Neural cell (in vitro differentiated cells): ENCODE measurements around the gene OAS1. TPM values are rescaled to one million over a fixed set of nuclear protein-coding genes. Genes with fewer than 3 reads are reported as not detected.

Source experiments
- H2AFZ ChIP-seq: fragments of 200-600, 300-800 bp; sonication (generic), shearing (Covaris generic); 2 replicates; pipeline ENCODE4 v1.6.0; 2014; ENCODE audit warnings: low read depth, mild to moderate bottlenecking, antibody characterized with exemption, low read length, moderate library complexity
- H3F3A ChIP-seq: fragments of 200-600 bp; shearing (Covaris generic); 2 replicates; pipeline ENCODE4 v1.6.1; 2016; ENCODE audit warnings: mild to moderate bottlenecking, moderate library complexity, mixed read lengths, antibody characterized with exemption, low read length; ENCODE audit not compliant: insufficient read depth, poor library complexity, severe bottlenecking
- H3K27ac ChIP-seq: fragments of 200-600, 300-800 bp; sonication (generic), shearing (Covaris generic); 2 replicates; pipeline ENCODE4 v1.5.1; 2014; ENCODE audit warnings: mild to moderate bottlenecking, low read length, moderate library complexity
- H3K27me3 ChIP-seq: fragments of 300-800, 200-600 bp; sonication (generic), shearing (Covaris generic); 2 replicates; pipeline ENCODE4 v1.6.0; 2014; ENCODE audit warnings: mild to moderate bottlenecking, low read depth, low read length, moderate library complexity; ENCODE audit not compliant: insufficient read depth
- H3K36me3 ChIP-seq: fragments of 300-800, 200-600 bp; sonication (generic), shearing (Covaris generic); 2 replicates; pipeline ENCODE4 v1.5.1; 2014; ENCODE audit warnings: mild to moderate bottlenecking, antibody characterized with exemption, low read length, moderate library complexity; ENCODE audit not compliant: insufficient read depth
- H3K4me2 ChIP-seq: fragments of 300-800, 200-600 bp; sonication (generic), shearing (Covaris generic); 2 replicates; pipeline ENCODE4 v1.6.0; 2014; ENCODE audit warnings: mild to moderate bottlenecking, low read length
- H3K4me3 ChIP-seq: fragments of 300-800, 200-600 bp; sonication (generic), shearing (Covaris generic); 2 replicates; pipeline ENCODE4 v1.5.1; 2014; ENCODE audit warnings: mild to moderate bottlenecking, low read length, moderate library complexity
- H3K79me2 ChIP-seq: fragments of 200-600 bp; shearing (Covaris generic); replicated peaks from 2 replicates; pipeline ENCODE4 v1.6.0; 2014; ENCODE audit warnings: mild to moderate bottlenecking, low read length, moderate library complexity; ENCODE audit not compliant: insufficient read depth
- H3K9ac ChIP-seq: fragments of 300-800, 200-600 bp; sonication (generic), shearing (Covaris generic); 2 replicates; pipeline ENCODE4 v1.6.1; 2016; ENCODE audit warnings: mild to moderate bottlenecking, low read length, mixed read lengths
- H3K9me2 ChIP-seq: fragments of 200-600 bp; shearing (Covaris generic); 2 replicates; pipeline ENCODE4 v1.6.1; 2016; ENCODE audit warnings: mild to moderate bottlenecking, low read length, mixed read lengths; ENCODE audit not compliant: insufficient read depth
- H3K9me3 ChIP-seq: fragments of 200-600, 300-800 bp; sonication (generic), shearing (Covaris generic); 2 replicates; pipeline ENCODE4 v1.6.1; 2016; ENCODE audit warnings: mild to moderate bottlenecking, mixed run types, low read length, moderate library complexity, mixed read lengths
- H4K20me1 ChIP-seq: fragments of 200-600 bp; shearing (Covaris generic); 2 replicates; pipeline ENCODE4 v1.6.1; 2016; ENCODE audit warnings: mild to moderate bottlenecking, mixed run types; ENCODE audit not compliant: insufficient read depth
- EP300 ChIP-seq: fragments of 450-650 bp; conservative IDR thresholded peaks from 2 replicates; pipeline ENCODE4 v1.6.1; 2014; ENCODE audit warnings: antibody characterized with exemption, mild to moderate bottlenecking, moderate library complexity; ENCODE audit not compliant: poor library complexity, severe bottlenecking
- EZH2 ChIP-seq: fragments of 200-600, 300-800 bp; shearing (Covaris generic), sonication (generic); IDR thresholded peaks from 2 replicates; pipeline ENCODE4 v1.6.1; 2014; ENCODE audit warnings: antibody characterized with exemption, low read length, borderline replicate concordance, mild to moderate bottlenecking; ENCODE audit not compliant: insufficient read depth, poor library complexity, severe bottlenecking
- MXI1 ChIP-seq: fragments of 450-650 bp; conservative IDR thresholded peaks from 2 replicates; pipeline ENCODE4 v1.6.1; 2014; ENCODE audit warnings: antibody characterized with exemption, mild to moderate bottlenecking; ENCODE audit not compliant: poor library complexity, severe bottlenecking
- POLR2AphosphoS5 ChIP-seq: IDR thresholded peaks from 2 replicates; pipeline ENCODE4 v1.6.1; 2012
- RAD21 ChIP-seq: fragments of 450-650 bp; conservative IDR thresholded peaks from 2 replicates; pipeline ENCODE4 v1.6.1; 2014; ENCODE audit warnings: antibody characterized with exemption, mild to moderate bottlenecking, moderate library complexity
- SMC3 ChIP-seq: fragments of 450-650 bp; conservative IDR thresholded peaks from 2 replicates; pipeline ENCODE4 v1.6.1; 2014; ENCODE audit warnings: antibody characterized with exemption, mild to moderate bottlenecking, moderate library complexity; ENCODE audit not compliant: poor library complexity
- TAF1 ChIP-seq: IDR thresholded peaks from 2 replicates; pipeline ENCODE4 v1.6.1; 2012; ENCODE audit warnings: low read depth
- polyA plus RNA-seq: library from polyadenylated mRNA; depleted of rRNA; stranded (reverse); fragments of >200 nt; gene quantifications from 2 replicates; pipeline ENCODE4 v1.2.3, GENCODE V29; 2014
- TF ChIP-seq, protein P1 (sequence below): fragments of 450-650 bp; IDR thresholded peaks from 2 replicates; pipeline ENCODE4 v1.5.1; 2014; ENCODE audit warnings: antibody characterized with exemption, mild to moderate bottlenecking, moderate library complexity; ENCODE audit not compliant: poor library complexity, severe bottlenecking
- TF ChIP-seq, protein P2 (sequence below): IDR thresholded peaks from 2 replicates; pipeline ENCODE4 v1.6.1; 2012; ENCODE audit warnings: borderline replicate concordance

The OAS1 gene
- polyA plus RNA-seq, 1 donor from 2014 or later: not detected

DNA sequence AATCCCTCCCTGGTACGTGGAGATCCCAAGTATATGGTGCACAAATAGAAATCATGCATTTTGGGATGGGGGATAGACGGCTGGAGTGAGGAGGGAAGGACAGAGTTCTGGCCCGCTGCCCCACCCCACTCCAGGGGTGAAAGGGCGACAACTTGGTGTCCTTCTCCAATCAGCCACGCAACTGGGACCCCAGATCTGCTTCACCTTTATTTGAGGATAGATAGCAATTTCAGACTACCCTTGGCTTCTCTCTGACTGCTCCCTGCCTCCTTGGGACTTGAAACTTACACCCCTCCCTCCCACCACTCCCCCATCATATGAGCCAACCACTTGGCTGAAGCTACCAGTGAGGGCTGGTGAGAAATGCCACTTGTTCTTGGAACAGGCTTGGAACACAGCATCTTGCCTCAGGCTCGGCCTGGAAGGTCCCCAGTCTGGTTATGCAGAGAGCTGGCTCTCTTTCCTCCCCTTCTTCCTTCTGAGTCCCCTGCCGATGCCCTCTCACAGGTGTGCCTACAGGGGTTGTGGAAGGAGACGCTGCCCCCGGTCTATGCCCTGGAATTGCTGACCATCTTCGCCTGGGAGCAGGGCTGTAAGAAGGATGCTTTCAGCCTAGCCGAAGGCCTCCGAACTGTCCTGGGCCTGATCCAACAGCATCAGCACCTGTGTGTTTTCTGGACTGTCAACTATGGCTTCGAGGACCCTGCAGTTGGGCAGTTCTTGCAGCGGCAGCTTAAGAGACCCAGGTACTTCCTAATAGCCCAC, 39.7 kb downstream of the OAS1 start:
- H3K4me3 ChIP-seq: no peak overlapping the region
- no peaks in the 10 kb centered on the region for H3K27me3 ChIP-seq
- no peaks in the 10 kb centered on the region for H3K9me2 ChIP-seq

DNA sequence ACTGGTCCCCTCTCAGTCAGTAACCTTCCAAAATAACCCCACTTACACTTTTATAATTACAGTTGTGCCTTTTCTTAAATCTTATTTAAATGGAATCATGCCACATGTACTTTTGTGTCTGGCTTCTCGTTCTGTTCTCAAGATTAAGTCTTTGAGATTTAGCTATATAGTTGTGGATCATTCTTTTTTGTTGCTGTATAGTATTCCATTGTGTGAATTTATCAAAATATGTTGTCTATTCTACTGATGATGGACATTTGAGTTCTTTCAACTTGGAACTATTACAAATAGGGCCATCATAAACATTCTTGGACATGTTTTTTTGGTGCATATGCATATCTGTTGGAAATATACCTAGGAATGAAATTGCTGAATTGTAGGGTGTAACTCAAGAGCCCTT, 40.6 kb downstream of the OAS1 start:
- H3K9me2 ChIP-seq: no peaks in the 10 kb centered on the region
- no peak overlapping the region for H2AFZ ChIP-seq
- H3K4me2 ChIP-seq: no peak overlapping the region
- H3K27ac ChIP-seq: no peak overlapping the region
- no peak overlapping the region for H3K9ac ChIP-seq
- no peaks in the 10 kb centered on the region for H4K20me1 ChIP-seq
- H3K27me3 ChIP-seq: no peaks in the 10 kb centered on the region
- no peaks in the 10 kb centered on the region for H3F3A ChIP-seq
- TF ChIP-seq MXI1 (no peak), POLR2AphosphoS5 (no peak), EP300 (no peak), TAF1 (no peak), RAD21 (no peak), SMC3 (no peak), EZH2 (no peak)
- TF ChIP-seq, protein P1, sequence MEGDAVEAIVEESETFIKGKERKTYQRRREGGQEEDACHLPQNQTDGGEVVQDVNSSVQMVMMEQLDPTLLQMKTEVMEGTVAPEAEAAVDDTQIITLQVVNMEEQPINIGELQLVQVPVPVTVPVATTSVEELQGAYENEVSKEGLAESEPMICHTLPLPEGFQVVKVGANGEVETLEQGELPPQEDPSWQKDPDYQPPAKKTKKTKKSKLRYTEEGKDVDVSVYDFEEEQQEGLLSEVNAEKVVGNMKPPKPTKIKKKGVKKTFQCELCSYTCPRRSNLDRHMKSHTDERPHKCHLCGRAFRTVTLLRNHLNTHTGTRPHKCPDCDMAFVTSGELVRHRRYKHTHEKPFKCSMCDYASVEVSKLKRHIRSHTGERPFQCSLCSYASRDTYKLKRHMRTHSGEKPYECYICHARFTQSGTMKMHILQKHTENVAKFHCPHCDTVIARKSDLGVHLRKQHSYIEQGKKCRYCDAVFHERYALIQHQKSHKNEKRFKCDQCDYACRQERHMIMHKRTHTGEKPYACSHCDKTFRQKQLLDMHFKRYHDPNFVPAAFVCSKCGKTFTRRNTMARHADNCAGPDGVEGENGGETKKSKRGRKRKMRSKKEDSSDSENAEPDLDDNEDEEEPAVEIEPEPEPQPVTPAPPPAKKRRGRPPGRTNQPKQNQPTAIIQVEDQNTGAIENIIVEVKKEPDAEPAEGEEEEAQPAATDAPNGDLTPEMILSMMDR: no peak
- TF ChIP-seq, protein P2, sequence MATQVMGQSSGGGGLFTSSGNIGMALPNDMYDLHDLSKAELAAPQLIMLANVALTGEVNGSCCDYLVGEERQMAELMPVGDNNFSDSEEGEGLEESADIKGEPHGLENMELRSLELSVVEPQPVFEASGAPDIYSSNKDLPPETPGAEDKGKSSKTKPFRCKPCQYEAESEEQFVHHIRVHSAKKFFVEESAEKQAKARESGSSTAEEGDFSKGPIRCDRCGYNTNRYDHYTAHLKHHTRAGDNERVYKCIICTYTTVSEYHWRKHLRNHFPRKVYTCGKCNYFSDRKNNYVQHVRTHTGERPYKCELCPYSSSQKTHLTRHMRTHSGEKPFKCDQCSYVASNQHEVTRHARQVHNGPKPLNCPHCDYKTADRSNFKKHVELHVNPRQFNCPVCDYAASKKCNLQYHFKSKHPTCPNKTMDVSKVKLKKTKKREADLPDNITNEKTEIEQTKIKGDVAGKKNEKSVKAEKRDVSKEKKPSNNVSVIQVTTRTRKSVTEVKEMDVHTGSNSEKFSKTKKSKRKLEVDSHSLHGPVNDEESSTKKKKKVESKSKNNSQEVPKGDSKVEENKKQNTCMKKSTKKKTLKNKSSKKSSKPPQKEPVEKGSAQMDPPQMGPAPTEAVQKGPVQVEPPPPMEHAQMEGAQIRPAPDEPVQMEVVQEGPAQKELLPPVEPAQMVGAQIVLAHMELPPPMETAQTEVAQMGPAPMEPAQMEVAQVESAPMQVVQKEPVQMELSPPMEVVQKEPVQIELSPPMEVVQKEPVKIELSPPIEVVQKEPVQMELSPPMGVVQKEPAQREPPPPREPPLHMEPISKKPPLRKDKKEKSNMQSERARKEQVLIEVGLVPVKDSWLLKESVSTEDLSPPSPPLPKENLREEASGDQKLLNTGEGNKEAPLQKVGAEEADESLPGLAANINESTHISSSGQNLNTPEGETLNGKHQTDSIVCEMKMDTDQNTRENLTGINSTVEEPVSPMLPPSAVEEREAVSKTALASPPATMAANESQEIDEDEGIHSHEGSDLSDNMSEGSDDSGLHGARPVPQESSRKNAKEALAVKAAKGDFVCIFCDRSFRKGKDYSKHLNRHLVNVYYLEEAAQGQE: no peak
- H3K9me3 ChIP-seq: no peaks in the 10 kb centered on the region
- H3K36me3 ChIP-seq: no peaks in the 10 kb centered on the region
- no peak overlapping the region for H3K4me3 ChIP-seq
- no peaks in the 10 kb centered on the region for H3K79me2 ChIP-seq

More for the DNA sequence above, 39.7 kb downstream of the OAS1 start:
- Histone ChIP-seq H3K4me2 (no peak overlapping the region), H2AFZ (no peak overlapping the region), H3K27ac (no peak overlapping the region), H3K9ac (no peak overlapping the region), H3F3A (no peaks in the 10 kb centered on the region), H3K9me3 (no peaks in the 10 kb centered on the region), H4K20me1 (no peaks in the 10 kb centered on the region), H3K79me2 (no peaks in the 10 kb centered on the region), H3K36me3 (no peaks in the 10 kb centered on the region)
- TF ChIP-seq EZH2: no peak
- no peak for TF ChIP-seq POLR2AphosphoS5
- TF ChIP-seq, protein P1: no peak
- TF ChIP-seq RAD21: no peak
- no peak for TF ChIP-seq EP300
- TF ChIP-seq SMC3: no peak
- TF ChIP-seq TAF1: no peak
- no peak for TF ChIP-seq MXI1
- TF ChIP-seq, protein P2: no peak
